ENCODE results near the gene ELOVL4.
A peak's percentile ranks its signal among the peaks of the same experiment; 100 is the strongest.

The ELOVL4 gene

GRCh38 chr6:79947191-79948186 lies at the start of gene ELOVL4:
Gene ELOVL4, minus strand, starts transcription at chr6:79947553. Its CDS starts 274 bp downstream, at chr6:79947279.
- H3K4me3 ChIP-seq (ENCODE audit: low read depth, low read length) = peak within 1 kb of the TSS; percentile 30
- no peak for DNase-seq (ENCODE audit: low read depth)
- TF ChIP-seq CTCF (IDR thresholded peaks at IDR 0.05; ENCODE audit: control insufficient read depth, extremely low read depth, insufficient read depth) = no peak

GRCh38 chr6:79993911-79994309 lies 46.6 kb upstream of the ELOVL4 start:
- no peak for TF ChIP-seq CTCF (IDR thresholded peaks at IDR 0.05; ENCODE audit: control insufficient read depth, extremely low read depth, insufficient read depth)
- H3K4me3 ChIP-seq (ENCODE audit: low read depth, low read length) = no peak overlapping the region
- DNase-seq (ENCODE audit: low read depth) = no peak

GRCh38 chr6:79993012-79993910 lies 45.9 kb upstream of the ELOVL4 start:
- no peak overlapping the region for H3K4me3 ChIP-seq (ENCODE audit: low read depth, low read length)
- TF ChIP-seq CTCF (IDR thresholded peaks at IDR 0.05; ENCODE audit: control insufficient read depth, extremely low read depth, insufficient read depth) = no peak
- no peak for DNase-seq (ENCODE audit: low read depth)

- no peak overlapping the region for H3K4me3 ChIP-seq (ENCODE audit: low read depth, low read length)
- no peak for DNase-seq (ENCODE audit: low read depth)
- TF ChIP-seq CTCF (IDR thresholded peaks at IDR 0.05; ENCODE audit: control insufficient read depth, extremely low read depth, insufficient read depth) = no peak
Observed at GRCh38 chr6:79989641-79990040, 42.3 kb upstream of the ELOVL4 start.

GRCh38 chr6:79985128-79985527 lies 37.8 kb upstream of the ELOVL4 start:
- no peak for TF ChIP-seq CTCF (IDR thresholded peaks at IDR 0.05; ENCODE audit: control insufficient read depth, extremely low read depth, insufficient read depth)
- no peak overlapping the region for H3K4me3 ChIP-seq (ENCODE audit: low read depth, low read length)
- no peak for DNase-seq (ENCODE audit: low read depth)

- DNase-seq (ENCODE audit: low read depth) = peak; percentile 15
- no peak overlapping the region for H3K4me3 ChIP-seq (ENCODE audit: low read depth, low read length)
- peak; percentile 38 for TF ChIP-seq CTCF (IDR thresholded peaks at IDR 0.05; ENCODE audit: control insufficient read depth, extremely low read depth, insufficient read depth)
Observed at GRCh38 chr6:79984261-79984660, 36.9 kb upstream of the ELOVL4 start.
